HG03354 (cell line): ENCODE measurements around the gene SGTA.
"Not testable (repeated sequence)": the region's sequence is repeated elsewhere in the genome, so short reads cannot be mapped to it uniquely, and the experiment has no call there.

Source experiments
- ATAC-seq: cut with Tn5 transposase; IDR thresholded peaks from one replicate; pipeline ENCODE4 v1.9.1; 2021; ENCODE audit warnings: mild to moderate bottlenecking; ENCODE audit not compliant: unreplicated experiment, poor library complexity, severe bottlenecking

The SGTA gene

GRCh38 chr19:2796659-2797266 is 13.7 kb upstream of the SGTA start:
- ATAC-seq: no peak

- ATAC-seq: no peak
These were observed 13.0 kb upstream of the SGTA start for GRCh38 chr19:2795827-2796658.

GRCh38 chr19:2793577-2793976 is 10.5 kb upstream of the SGTA start:
- no peak for ATAC-seq

GRCh38 chr19:2793126-2793525 is 10.1 kb upstream of the SGTA start:
- ATAC-seq: no peak

GRCh38 chr19:2792666-2793065 is 9.6 kb upstream of the SGTA start:
- ATAC-seq: not testable (repeated sequence)

- no peak for ATAC-seq
These were observed 8.8 kb upstream of the SGTA start for GRCh38 chr19:2791876-2792275.

- ATAC-seq: no peak
These were observed 8.4 kb upstream of the SGTA start for GRCh38 chr19:2791440-2791839.

GRCh38 chr19:2790557-2791271 is 7.6 kb upstream of the SGTA start:
- no peak for ATAC-seq

- ATAC-seq: no peak
These were observed 7.1 kb upstream of the SGTA start for GRCh38 chr19:2790194-2790556.

GRCh38 chr19:2788237-2788636 is 5.2 kb upstream of the SGTA start:
- ATAC-seq: no peak

- no peak for ATAC-seq
These were observed 4.0 kb upstream of the SGTA start for GRCh38 chr19:2787115-2787514.

- ATAC-seq: peak; percentile 63
These were observed 2.3 kb upstream of the SGTA start, which contains the start of gene THOP1 for GRCh38 chr19:2785244-2785997. THOP1 (plus strand) TSS chr19:2785503; CDS start chr19:2785663, 160 bp downstream.

- ATAC-seq: no peak
These were observed 690 bp upstream of the SGTA start for GRCh38 chr19:2783781-2784145.

- no peak for ATAC-seq
These were observed 641 bp downstream of the SGTA start for GRCh38 chr19:2782329-2782935.

GRCh38 chr19:2780284-2780683 is 2.8 kb downstream of the SGTA start:
- no peak for ATAC-seq

GRCh38 chr19:2779121-2779740 is 3.8 kb downstream of the SGTA start:
- no peak for ATAC-seq

- ATAC-seq: no peak
These were observed 5.0 kb downstream of the SGTA start for GRCh38 chr19:2777952-2778683.

- no peak for ATAC-seq
These were observed 7.3 kb downstream of the SGTA start for GRCh38 chr19:2775556-2776430.
